Activated CD8-positive, alpha-beta T cell treated with anti-CD3 and anti-CD28 coated beads for 36 hours (primary cell): ENCODE data around the gene WDR64. TPM values are rescaled to one million over a fixed set of nuclear protein-coding genes. Genes with fewer than 3 reads are reported as not detected.
"Not testable (repeated sequence)": the region's sequence is repeated elsewhere in the genome, so short reads cannot be mapped to it uniquely, and the experiment has no call there.

ENCODE experiments used
- ATAC-seq: fragments of 200-7000 bp; cut with Tn5 transposase; one replicate; pipeline ENCODE4 v1.10.0; 2021; ENCODE audit warnings: mild to moderate bottlenecking, moderate library complexity
- CTCF ChIA-PET: fragments of 350-600 bp; sonication (Branson Sonifier 250); formaldehyde crosslinking; loops from one replicate; lab custom pipeline; 2021; ENCODE audit warnings: antibody characterized with exemption; lab: Charles Lee
- POLR2A ChIA-PET: fragments of 350-600 bp; sonication (Branson Sonifier 250); formaldehyde crosslinking; loops from one replicate; lab custom pipeline; 2021; ENCODE audit warnings: antibody characterized with exemption; lab: Charles Lee
- DNase-seq: peaks from one replicate; pipeline ENCODE4 v3.0.0-alpha.2; 2020
- H3K27ac Mint-ChIP-seq: one replicate; pipeline ENCODE4 v1.8.0; 2021; ENCODE audit warnings: mild to moderate bottlenecking, mixed read lengths
- H3K27me3 Mint-ChIP-seq: one replicate; pipeline ENCODE4 v1.8.0; 2021; ENCODE audit warnings: mixed read lengths
- H3K36me3 Mint-ChIP-seq: one replicate; pipeline ENCODE4 v1.8.0; 2021; ENCODE audit warnings: low read depth, mixed read lengths
- H3K4me1 Mint-ChIP-seq: one replicate; pipeline ENCODE4 v1.8.0; 2021; ENCODE audit warnings: low read depth, mixed read lengths
- H3K4me3 Mint-ChIP-seq: one replicate; pipeline ENCODE4 v1.8.0; 2021; ENCODE audit warnings: mild to moderate bottlenecking, moderate library complexity, mixed read lengths
- H3K9me3 Mint-ChIP-seq: one replicate; pipeline ENCODE4 v1.8.0; 2021; ENCODE audit warnings: mixed read lengths
- CTCF ChIP-seq: fragments of 200-600 bp; IDR thresholded peaks from one replicate; pipeline ENCODE4 v1.8.0; 2022; ENCODE audit warnings: antibody characterized with exemption, mild to moderate bottlenecking
- intact Hi-C: fragments of 100-400 bp; cut with micrococcal nuclease; formaldehyde crosslinking; loops from one replicate; pipeline ENCODE4 v1.10.0; 2022
- total RNA-seq, 2 experiments: library from RNA; stranded (reverse); gene quantifications; one replicate each; pipeline ENCODE4 v1.2.3, GENCODE V29; 2021

WDR64 gene
- total RNA-seq, 2 experiments from 2014 or later, result not detected

DNA sequence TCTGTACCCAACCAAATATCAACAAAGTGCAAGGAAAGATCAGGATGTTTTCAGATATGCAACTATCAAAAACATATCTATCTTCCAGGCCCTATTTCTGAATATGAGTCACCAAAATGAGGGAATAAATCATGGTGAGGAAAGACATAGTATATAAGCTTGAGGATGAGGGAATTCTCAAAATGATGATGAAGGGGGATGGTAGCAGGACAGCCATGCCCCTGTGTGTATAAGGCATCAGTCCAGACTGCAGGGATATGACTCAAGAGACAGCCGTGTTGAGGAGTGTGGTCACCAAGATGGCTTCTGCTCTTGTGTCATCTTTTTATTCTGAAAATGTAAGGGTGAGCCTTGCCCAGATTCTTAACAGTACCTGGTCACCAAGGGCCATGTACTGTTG, 4.4 kb upstream of the WDR64 start:
- Mint-ChIP-seq H3K36me3 (no peaks in the 10 kb centered on the region), H3K27ac (no peak overlapping the region), H3K27me3 (no peaks in the 10 kb centered on the region), H3K4me3 (no peak overlapping the region), H3K4me1 (peaks cover 8% of the 10 kb centered on the region), H3K9me3 (peaks cover 3% of the 10 kb centered on the region)
- peak; percentile 39 for ATAC-seq
- intact Hi-C loops, result no loop called here
- POLR2A ChIA-PET, result no interaction called here
- no peak for TF ChIP-seq CTCF
- DNase-seq, result no peak
- CTCF ChIA-PET, result no interaction called here

DNA sequence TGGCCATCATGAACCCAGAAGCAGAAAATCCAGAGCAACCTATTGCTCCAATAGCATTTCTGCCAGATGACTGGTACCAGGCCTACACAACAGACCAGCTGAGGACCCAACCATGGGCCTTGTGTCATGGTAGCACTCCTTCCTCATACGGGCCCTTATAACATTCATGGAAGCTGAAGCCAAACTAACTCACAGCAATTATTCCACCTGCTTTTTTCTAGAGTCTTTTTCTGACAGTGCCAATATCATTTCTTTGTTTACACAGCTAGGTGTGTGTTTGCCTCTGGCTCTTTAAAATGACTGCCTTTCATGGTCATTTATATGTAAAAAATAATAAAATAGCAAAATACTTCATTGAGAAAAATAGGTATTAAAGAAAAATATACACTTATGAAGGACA, 3.9 kb upstream of the WDR64 start:
- DNase-seq (no peak), ATAC-seq (no peak)
- H3K27ac Mint-ChIP-seq, result no peak overlapping the region
- H3K4me1 Mint-ChIP-seq, result peaks cover 8% of the 10 kb centered on the region
- CTCF ChIA-PET, result no interaction called here
- peaks cover 3% of the 10 kb centered on the region for H3K9me3 Mint-ChIP-seq
- H3K27me3 Mint-ChIP-seq, result no peaks in the 10 kb centered on the region
- intact Hi-C loops, result no loop called here
- no peak overlapping the region for H3K4me3 Mint-ChIP-seq
- no peaks in the 10 kb centered on the region for H3K36me3 Mint-ChIP-seq
- POLR2A ChIA-PET, result no interaction called here
- TF ChIP-seq CTCF, result no peak

- no peak for TF ChIP-seq CTCF
- Mint-ChIP-seq H3K4me3 (no peak overlapping the region), H3K36me3 (no peaks in the 10 kb centered on the region), H3K27me3 (no peaks in the 10 kb centered on the region), H3K4me1 (peaks cover 5% of the 10 kb centered on the region), H3K27ac (no peak overlapping the region), H3K9me3 (no peaks in the 10 kb centered on the region)
- POLR2A ChIA-PET, result interaction anchor here (1.4 kb wide), 1 partner anchor 14 kb away, joined by 3 read pairs; the partner anchor contains the start of genes CHML and OPN3
- ATAC-seq, result no peak
- CTCF ChIA-PET, result interaction anchor here (1.1 to 1.7 kb wide), 4 partner anchors 9 to 181 kb away, joined by 3 to 4 read pairs (median 4); no protein-coding TSS in a partner anchor
- intact Hi-C loops, result no loop called here
- no peak for DNase-seq
These were observed 1.9 kb downstream of the WDR64 start for GRCh38 chr1:241654019-241654418.

GRCh38 chr1:241654641-241655040, 2.6 kb downstream of the WDR64 start:
- no peaks in the 10 kb centered on the region for H3K9me3 Mint-ChIP-seq
- H3K27ac Mint-ChIP-seq, result no peak overlapping the region
- POLR2A ChIA-PET, result interaction anchor here (1.4 kb wide), 1 partner anchor 14 kb away, joined by 3 read pairs; the partner anchor contains the start of genes CHML and OPN3
- H3K36me3 Mint-ChIP-seq, result no peaks in the 10 kb centered on the region
- TF ChIP-seq CTCF, result no peak
- H3K4me3 Mint-ChIP-seq, result no peak overlapping the region
- CTCF ChIA-PET, result interaction anchor here (0.7 to 1.7 kb wide), 3 partner anchors 9 to 180 kb away, joined by 3 to 4 read pairs (median 4); no protein-coding TSS in a partner anchor
- DNase-seq (no peak), ATAC-seq (no peak)
- intact Hi-C loops, result no loop called here
- peaks cover 5% of the 10 kb centered on the region for H3K4me1 Mint-ChIP-seq
- no peaks in the 10 kb centered on the region for H3K27me3 Mint-ChIP-seq

- Mint-ChIP-seq H3K9me3 (no peaks in the 10 kb centered on the region), H3K36me3 (no peaks in the 10 kb centered on the region), H3K4me1 (peaks cover 5% of the 10 kb centered on the region), H3K27ac (no peak overlapping the region), H3K27me3 (peaks cover 2% of the 10 kb centered on the region), H3K4me3 (no peak overlapping the region)
- no peak for DNase-seq
- TF ChIP-seq CTCF, result no peak
- no peak for ATAC-seq
- CTCF ChIA-PET, result interaction anchor here (0.9 kb wide), 1 partner anchor 130 kb away, joined by 3 read pairs; no protein-coding TSS in a partner anchor
- POLR2A ChIA-PET, result no interaction called here
- intact Hi-C loops, result no loop called here
These were observed 6.2 kb downstream of the WDR64 start for GRCh38 chr1:241658081-241658793.

DNA sequence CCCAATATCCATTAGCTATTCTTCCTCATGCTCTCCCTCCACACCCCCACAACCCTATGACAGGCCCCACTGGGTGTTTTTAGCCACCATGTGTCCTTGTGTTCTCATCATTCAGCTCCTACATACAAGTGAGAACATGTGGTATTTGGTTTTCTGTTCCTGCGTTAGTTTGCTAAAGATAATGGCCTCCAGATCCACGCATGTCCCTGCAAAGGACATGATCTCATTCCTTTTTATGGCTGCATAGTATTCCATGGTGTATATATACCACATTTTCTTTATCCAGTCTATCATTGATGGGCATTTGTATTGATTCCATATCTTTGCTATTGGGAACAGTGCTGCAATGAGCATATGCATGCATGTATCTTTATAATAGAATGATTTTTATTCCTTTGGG, 6.9 kb downstream of the WDR64 start:
- ATAC-seq, DNase-seq, H3K9me3 Mint-ChIP-seq, CTCF ChIA-PET, H3K27ac Mint-ChIP-seq, H3K4me1 Mint-ChIP-seq, H3K4me3 Mint-ChIP-seq, H3K36me3 Mint-ChIP-seq, POLR2A ChIA-PET, intact Hi-C loops, H3K27me3 Mint-ChIP-seq: not testable (repeated sequence)
